Stimulated activated naive CD8-positive, alpha-beta T cell treated with anti-CD3 and anti-CD28 coated beads, Interleukin-15, Interleukin-2, amounts not matched to agents 100 ng/mL and 50 ng/mL, for 24 hours (primary cell): ENCODE results near the gene LRFN4.
A peak's percentile ranks its signal among the peaks of the same experiment; 100 is the strongest.
"Not testable (repeated sequence)": the region's sequence is repeated elsewhere in the genome, so short reads cannot be mapped to it uniquely, and the experiment has no call there.

ENCODE experiments used
- H3K27ac Mint-ChIP-seq: one replicate; pipeline ENCODE4 v1.8.0; 2021; ENCODE audit warnings: mild to moderate bottlenecking, mixed read lengths
- H3K27me3 Mint-ChIP-seq: one replicate; pipeline ENCODE4 v1.8.0; 2021; ENCODE audit warnings: mixed read lengths
- H3K36me3 Mint-ChIP-seq: one replicate; pipeline ENCODE4 v1.8.0; 2021; ENCODE audit warnings: low read depth, mixed read lengths
- H3K4me1 Mint-ChIP-seq: one replicate; pipeline ENCODE4 v1.8.0; 2021; ENCODE audit warnings: low read depth, mixed read lengths
- H3K4me3 Mint-ChIP-seq: one replicate; pipeline ENCODE4 v1.8.0; 2021; ENCODE audit warnings: mild to moderate bottlenecking, mixed read lengths
- H3K9me3 Mint-ChIP-seq: one replicate; pipeline ENCODE4 v1.8.0; 2021; ENCODE audit warnings: mixed read lengths

The LRFN4 gene

GRCh38 chr11:66856496-66857233 is at the start of gene LRFN4:
Gene LRFN4 (plus strand): TSS chr11:66857064. CDS start chr11:66857745, 681 bp downstream.
- Mint-ChIP-seq H3K4me1 (peaks cover 12% of the 10 kb centered on the region), H3K4me3 (peak within 1 kb of the TSS; percentile 93), H3K27ac (peak within 1 kb of the TSS; percentile 95), H3K36me3 (no peaks in the 10 kb centered on the region), H3K27me3 (no peaks in the 10 kb centered on the region), H3K9me3 (no peaks in the 10 kb centered on the region)

GRCh38 chr11:66809592-66809991 is 47.3 kb upstream of the LRFN4 start:
- H3K4me3 Mint-ChIP-seq: no peak overlapping the region
- H3K36me3 Mint-ChIP-seq: no peaks in the 10 kb centered on the region
- H3K27me3 Mint-ChIP-seq: no peaks in the 10 kb centered on the region
- no peaks in the 10 kb centered on the region for H3K4me1 Mint-ChIP-seq
- no peak overlapping the region for H3K27ac Mint-ChIP-seq
- H3K9me3 Mint-ChIP-seq: no peaks in the 10 kb centered on the region

- Mint-ChIP-seq H3K36me3 (no peaks in the 10 kb centered on the region), H3K27me3 (no peaks in the 10 kb centered on the region), H3K9me3 (no peaks in the 10 kb centered on the region), H3K4me3 (no peak overlapping the region), H3K4me1 (no peaks in the 10 kb centered on the region), H3K27ac (no peak overlapping the region)
Observed at GRCh38 chr11:66810576-66811185, 46.2 kb upstream of the LRFN4 start.

GRCh38 chr11:66814678-66815077 is 42.2 kb upstream of the LRFN4 start:
- Mint-ChIP-seq H3K9me3 (no peaks in the 10 kb centered on the region), H3K27me3 (no peaks in the 10 kb centered on the region), H3K27ac (no peak overlapping the region), H3K4me1 (no peaks in the 10 kb centered on the region), H3K4me3 (no peak overlapping the region), H3K36me3 (no peaks in the 10 kb centered on the region)

GRCh38 chr11:66815646-66816045 is 41.2 kb upstream of the LRFN4 start:
- H3K9me3 Mint-ChIP-seq: no peaks in the 10 kb centered on the region
- H3K4me3 Mint-ChIP-seq: no peak overlapping the region
- H3K27me3 Mint-ChIP-seq: no peaks in the 10 kb centered on the region
- no peaks in the 10 kb centered on the region for H3K4me1 Mint-ChIP-seq
- no peaks in the 10 kb centered on the region for H3K36me3 Mint-ChIP-seq
- no peak overlapping the region for H3K27ac Mint-ChIP-seq

- H3K4me3 Mint-ChIP-seq: no peak overlapping the region
- no peaks in the 10 kb centered on the region for H3K4me1 Mint-ChIP-seq
- H3K27me3 Mint-ChIP-seq: no peaks in the 10 kb centered on the region
- no peak overlapping the region for H3K27ac Mint-ChIP-seq
- no peaks in the 10 kb centered on the region for H3K36me3 Mint-ChIP-seq
- no peaks in the 10 kb centered on the region for H3K9me3 Mint-ChIP-seq
Observed at GRCh38 chr11:66818231-66818955, 38.5 kb upstream of the LRFN4 start.

GRCh38 chr11:66820381-66820780 is 36.5 kb upstream of the LRFN4 start:
- H3K36me3 Mint-ChIP-seq: no peaks in the 10 kb centered on the region
- no peak overlapping the region for H3K4me3 Mint-ChIP-seq
- no peaks in the 10 kb centered on the region for H3K27me3 Mint-ChIP-seq
- no peaks in the 10 kb centered on the region for H3K9me3 Mint-ChIP-seq
- H3K27ac Mint-ChIP-seq: no peak overlapping the region
- H3K4me1 Mint-ChIP-seq: no peaks in the 10 kb centered on the region

GRCh38 chr11:66820901-66821300 is 36.0 kb upstream of the LRFN4 start:
- no peaks in the 10 kb centered on the region for H3K36me3 Mint-ChIP-seq

GRCh38 chr11:66823700-66824099 is 33.2 kb upstream of the LRFN4 start:
- Mint-ChIP-seq H3K27ac (no peak overlapping the region), H3K4me1 (no peaks in the 10 kb centered on the region), H3K27me3 (no peaks in the 10 kb centered on the region), H3K9me3 (no peaks in the 10 kb centered on the region), H3K36me3 (peaks cover 3% of the 10 kb centered on the region), H3K4me3 (no peak overlapping the region)

More at GRCh38 chr11:66820901-66821300, 36.0 kb upstream of the LRFN4 start:
- Mint-ChIP-seq H3K27me3 (no peaks in the 10 kb centered on the region), H3K4me3 (no peak overlapping the region), H3K9me3 (no peaks in the 10 kb centered on the region), H3K4me1 (no peaks in the 10 kb centered on the region), H3K27ac (no peak overlapping the region)

GRCh38 chr11:66824573-66824972 is 32.3 kb upstream of the LRFN4 start:
- not testable (repeated sequence) for H3K9me3 Mint-ChIP-seq, H3K36me3 Mint-ChIP-seq, H3K4me1 Mint-ChIP-seq, H3K27me3 Mint-ChIP-seq, H3K4me3 Mint-ChIP-seq, H3K27ac Mint-ChIP-seq

GRCh38 chr11:66834539-66834845 is 22.4 kb upstream of the LRFN4 start:
- Mint-ChIP-seq H3K27ac (no peak overlapping the region), H3K27me3 (no peaks in the 10 kb centered on the region), H3K36me3 (peaks cover 5% of the 10 kb centered on the region), H3K4me3 (no peak overlapping the region), H3K4me1 (peaks cover 18% of the 10 kb centered on the region), H3K9me3 (no peaks in the 10 kb centered on the region)

GRCh38 chr11:66834943-66835342 is 21.9 kb upstream of the LRFN4 start:
- H3K9me3 Mint-ChIP-seq: no peaks in the 10 kb centered on the region
- H3K27me3 Mint-ChIP-seq: no peaks in the 10 kb centered on the region
- no peak overlapping the region for H3K4me3 Mint-ChIP-seq
- no peak overlapping the region for H3K27ac Mint-ChIP-seq
- H3K4me1 Mint-ChIP-seq: peaks cover 20% of the 10 kb centered on the region
- peaks cover 5% of the 10 kb centered on the region for H3K36me3 Mint-ChIP-seq

- Mint-ChIP-seq H3K9me3 (no peaks in the 10 kb centered on the region), H3K27ac (no peak overlapping the region), H3K4me1 (peaks cover 29% of the 10 kb centered on the region), H3K27me3 (no peaks in the 10 kb centered on the region), H3K4me3 (no peak overlapping the region), H3K36me3 (peaks cover 14% of the 10 kb centered on the region)
Observed at GRCh38 chr11:66835768-66836405, 21.0 kb upstream of the LRFN4 start.

- peaks cover 27% of the 10 kb centered on the region for H3K36me3 Mint-ChIP-seq
- peak overlapping the region; percentile 40 for H3K4me3 Mint-ChIP-seq
- H3K27ac Mint-ChIP-seq: peak overlapping the region; percentile 87
- H3K4me1 Mint-ChIP-seq: peaks cover 53% of the 10 kb centered on the region
- H3K27me3 Mint-ChIP-seq: no peaks in the 10 kb centered on the region
- no peaks in the 10 kb centered on the region for H3K9me3 Mint-ChIP-seq
Observed at GRCh38 chr11:66840317-66841091, 16.4 kb upstream of the LRFN4 start.
